GM18951 (cell line): ENCODE measurements around the gene SPATA16.
"Not testable (repeated sequence)": the region's sequence is repeated elsewhere in the genome, so short reads cannot be mapped to it uniquely, and the experiment has no call there.

Source experiments
- POLR2A ChIP-seq: IDR thresholded peaks from 4 replicates; pipeline ENCODE4 v1.6.1; 2011; ENCODE audit warnings: mild to moderate bottlenecking; ENCODE audit not compliant: insufficient read length, insufficient read depth; ENCODE audit errors: extremely low read depth
- in situ Hi-C: fragments of 300-500 bp; cut with MboI; formaldehyde crosslinking; loops from one replicate; pipeline ENCODE4 v1.12.0; 2022; ENCODE audit warnings: low sequenced_read_pairs, mixed read lengths, inconsistent platforms; ENCODE audit not compliant: unreplicated experiment

Gene SPATA16, protein sequence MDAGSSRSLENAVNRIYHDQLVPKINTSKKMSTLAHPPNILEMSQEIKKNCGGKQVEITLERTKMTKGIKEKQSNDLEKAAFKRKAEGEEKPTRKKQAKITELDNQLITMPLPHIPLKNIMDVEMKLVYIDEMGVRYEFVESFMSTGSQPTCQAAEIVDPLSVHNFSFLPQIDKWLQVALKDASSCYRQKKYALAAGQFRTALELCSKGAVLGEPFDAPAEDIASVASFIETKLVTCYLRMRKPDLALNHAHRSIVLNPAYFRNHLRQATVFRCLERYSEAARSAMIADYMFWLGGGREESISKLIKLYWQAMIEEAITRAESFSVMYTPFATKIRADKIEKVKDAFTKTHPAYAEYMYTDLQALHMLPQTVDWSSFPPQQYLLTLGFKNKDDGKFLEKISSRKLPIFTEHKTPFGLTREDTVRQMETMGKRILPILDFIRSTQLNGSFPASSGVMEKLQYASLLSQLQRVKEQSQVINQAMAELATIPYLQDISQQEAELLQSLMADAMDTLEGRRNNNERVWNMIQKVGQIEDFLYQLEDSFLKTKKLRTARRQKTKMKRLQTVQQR

DNA sequence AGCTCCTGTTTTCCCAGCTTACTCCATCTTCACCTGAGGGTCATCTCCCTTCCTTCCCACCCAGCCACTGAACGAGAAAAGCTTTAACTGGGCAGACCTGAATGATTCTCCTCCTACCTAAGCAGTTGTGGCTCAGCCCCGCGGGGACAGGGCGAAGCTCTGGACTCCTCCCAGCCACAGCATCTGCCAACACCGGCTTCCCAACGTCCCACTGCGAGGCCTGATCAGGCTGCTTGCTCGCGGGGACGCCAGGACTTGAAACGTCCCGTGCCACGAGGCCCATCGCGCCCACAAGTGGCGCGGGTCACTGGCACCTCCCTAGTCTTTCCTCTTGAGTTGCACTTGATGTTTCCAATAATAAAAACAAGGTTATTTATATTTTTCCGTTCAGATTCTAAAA is at the start of gene SPATA16:
Gene SPATA16 (minus strand): TSS at position 250 of the 400 bp plus-strand sequence. CDS start 23,504 bp downstream, outside the sequence.
- in situ Hi-C loops = no loop called here
- no peak for TF ChIP-seq POLR2A

DNA sequence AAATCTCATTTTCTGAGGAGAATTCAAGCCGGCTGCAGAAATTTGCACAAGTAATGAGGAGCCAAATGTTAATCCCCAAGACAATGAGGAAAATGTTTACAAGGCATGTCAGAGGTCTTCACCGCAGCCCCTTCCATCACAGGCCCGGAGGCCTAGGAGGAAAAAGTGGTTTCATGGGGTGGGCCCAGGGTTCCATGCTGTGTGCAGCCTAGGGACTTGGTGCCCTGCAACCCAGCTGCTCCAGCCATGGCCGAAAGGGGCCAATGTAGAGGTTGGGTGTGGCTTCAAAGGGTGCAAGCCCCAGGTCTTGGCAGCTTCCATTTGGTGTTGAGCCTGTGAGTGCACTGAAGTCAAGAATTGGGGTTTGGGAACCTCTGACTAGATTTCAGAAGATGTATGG is 42.0 kb upstream of the SPATA16 start:
- in situ Hi-C loops = not testable (repeated sequence)

DNA sequence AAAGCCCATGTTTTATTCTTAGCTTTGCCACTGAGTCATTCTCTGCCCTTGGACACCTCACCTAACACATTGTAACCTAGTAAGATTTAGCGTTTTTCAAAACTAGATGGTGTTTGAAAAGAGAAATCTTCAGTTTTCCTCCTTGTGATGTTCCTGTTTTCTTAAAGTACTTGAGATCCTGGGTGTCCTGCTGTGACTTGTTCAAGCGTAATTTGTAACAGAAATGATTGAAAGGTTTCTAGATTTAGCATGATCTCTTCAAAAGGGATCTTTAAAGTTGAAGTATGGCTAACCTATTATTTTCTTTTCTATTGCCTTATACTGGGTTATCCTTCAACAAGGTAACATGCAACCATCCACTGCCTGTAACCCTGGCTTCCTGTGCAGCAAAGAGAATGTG is 32.6 kb upstream of the SPATA16 start:
- in situ Hi-C loops = no loop called here
- TF ChIP-seq POLR2A = no peak

DNA sequence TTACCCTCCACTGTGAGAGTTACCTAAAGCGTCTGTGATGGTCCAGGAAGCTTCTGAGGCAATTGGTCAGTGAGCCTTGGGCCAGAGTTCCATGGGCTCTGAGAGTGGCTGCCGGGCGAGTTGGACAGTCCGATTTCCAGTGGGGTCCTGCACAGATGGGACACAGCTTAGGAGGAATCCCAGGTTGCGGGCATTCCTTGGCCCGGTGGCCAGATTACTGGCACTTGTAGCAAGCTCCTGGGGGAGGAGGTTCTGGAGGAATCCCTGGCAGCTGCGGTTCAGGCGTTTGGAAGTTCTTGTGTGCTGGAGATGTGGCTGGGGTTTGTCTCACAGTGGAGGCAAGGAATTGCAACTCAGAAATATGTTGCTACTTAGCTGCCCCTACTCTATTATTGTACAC is 18.1 kb upstream of the SPATA16 start:
- in situ Hi-C loops = not testable (repeated sequence)

DNA sequence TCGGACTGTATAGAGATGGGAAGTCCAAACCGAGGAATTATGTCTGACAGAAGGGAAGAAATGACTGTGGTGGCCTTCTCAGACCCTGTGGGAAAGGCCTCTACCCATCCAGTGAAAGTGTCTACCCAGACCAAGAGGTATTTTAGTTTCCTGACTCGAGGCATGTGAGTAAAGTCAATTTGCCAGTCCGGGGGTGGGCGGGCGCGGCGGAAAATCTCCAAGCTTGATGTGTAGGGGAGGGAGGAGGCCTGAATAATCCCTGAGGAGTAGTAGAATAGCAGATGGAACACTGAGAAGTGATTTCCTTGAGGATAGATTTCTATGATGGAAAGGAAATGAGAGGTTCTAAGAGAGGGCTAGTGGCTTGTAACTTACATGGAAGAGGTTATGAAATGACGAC is 15.5 kb upstream of the SPATA16 start:
- in situ Hi-C loops = not testable (repeated sequence)

DNA sequence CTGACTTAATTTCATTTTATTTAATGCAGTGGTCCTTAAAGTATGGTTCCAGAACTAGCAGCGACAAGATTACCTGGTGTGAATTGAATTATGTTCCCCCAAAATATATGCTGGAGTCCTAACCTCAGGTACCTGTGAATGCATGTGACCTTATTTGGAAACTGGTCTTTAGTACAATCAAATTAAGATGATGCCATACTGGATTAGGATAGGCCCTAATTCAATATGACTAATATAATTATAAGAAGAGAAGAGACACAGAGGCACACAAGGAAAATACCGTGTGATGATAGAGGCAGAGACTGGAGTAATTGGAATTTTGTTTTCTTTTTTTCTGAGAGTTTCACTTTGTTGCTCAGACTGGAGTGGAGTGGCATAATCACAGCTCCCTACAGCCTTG is 12.6 kb upstream of the SPATA16 start:
- TF ChIP-seq POLR2A = no peak
- in situ Hi-C loops = no loop called here

DNA sequence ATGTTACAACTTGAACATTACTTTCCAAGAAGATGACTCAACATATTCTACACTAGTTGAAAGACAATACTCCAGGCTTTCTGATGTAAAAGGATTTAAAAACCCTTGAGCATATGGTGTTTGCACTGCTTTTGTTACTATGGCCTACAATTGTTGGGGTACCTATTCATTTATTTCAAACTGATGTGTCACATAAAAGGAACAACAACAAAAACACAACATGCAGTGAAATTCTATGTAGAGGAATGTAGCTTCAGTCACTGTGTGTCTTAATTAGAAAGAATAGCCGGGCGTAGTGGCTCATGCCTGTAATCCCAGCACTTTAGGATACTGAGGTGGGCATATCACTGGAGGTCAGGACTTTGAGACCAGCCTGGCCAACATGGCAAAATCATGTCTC is 1.6 kb downstream of the SPATA16 start:
- TF ChIP-seq POLR2A = no peak

DNA sequence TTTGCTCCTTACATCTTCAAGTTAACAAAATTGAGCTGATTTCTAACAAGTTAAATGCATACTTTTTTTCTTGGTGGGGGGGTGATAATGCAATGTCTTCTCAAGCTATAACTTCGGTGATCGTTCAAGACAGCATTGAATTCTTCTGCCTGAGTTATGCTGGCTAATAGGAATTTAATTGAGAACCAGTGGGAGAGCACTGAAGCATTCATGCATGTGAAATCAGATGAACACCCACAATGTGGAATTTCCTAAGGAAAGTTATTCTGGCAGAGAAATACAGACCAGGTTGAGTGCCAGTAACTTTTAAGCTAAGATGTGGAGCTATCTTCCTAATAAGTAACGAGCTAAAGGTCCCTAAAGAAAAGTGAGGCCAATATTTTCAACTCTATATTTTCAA is 3.0 kb downstream of the SPATA16 start:
- no peak for TF ChIP-seq POLR2A

More for the DNA sequence above, 1.6 kb downstream of the SPATA16 start:
- in situ Hi-C loops = no loop called here

DNA sequence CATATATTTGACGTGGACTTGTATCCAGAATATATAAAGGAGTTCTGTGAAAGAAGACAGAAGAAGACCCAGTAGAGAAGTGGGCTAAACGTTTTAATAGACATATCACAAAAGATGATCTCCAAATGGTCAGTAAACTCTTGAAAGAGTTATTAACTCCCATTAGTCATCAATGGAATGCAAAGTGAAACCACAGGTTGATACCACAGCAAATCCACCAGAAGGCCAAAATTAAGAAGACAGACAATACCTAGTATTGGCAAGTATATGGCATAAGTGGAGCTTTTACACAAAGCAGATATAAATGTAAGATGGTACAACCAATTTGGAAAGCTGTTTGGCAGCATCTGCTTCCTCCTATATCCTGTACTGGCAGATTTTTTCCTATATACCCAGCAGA is 6.0 kb downstream of the SPATA16 start:
- in situ Hi-C loops = no loop called here

More for the DNA sequence above, 3.0 kb downstream of the SPATA16 start:
- in situ Hi-C loops = no loop called here

DNA sequence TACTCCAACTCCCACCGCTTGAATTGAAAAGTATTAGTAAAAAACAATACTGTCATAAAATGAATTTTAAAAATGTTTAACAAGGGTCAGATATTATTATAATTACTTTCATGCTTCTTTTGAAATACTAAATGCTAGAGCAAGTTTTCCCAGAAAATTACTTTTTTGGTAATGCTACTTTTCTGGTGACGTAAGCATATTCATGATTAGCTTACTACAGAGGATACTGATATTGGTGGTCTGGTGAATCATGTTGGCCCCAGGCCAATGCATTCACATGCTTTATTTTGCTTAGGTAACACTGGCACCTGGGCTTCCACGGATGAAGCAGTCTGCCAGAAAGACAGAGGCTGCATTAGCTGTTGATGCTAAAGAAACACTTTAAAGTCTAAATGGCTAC is 12.4 kb downstream of the SPATA16 start:
- no peak for TF ChIP-seq POLR2A
- in situ Hi-C loops = no loop called here

More for the DNA sequence above, 6.0 kb downstream of the SPATA16 start:
- TF ChIP-seq POLR2A = no peak

DNA sequence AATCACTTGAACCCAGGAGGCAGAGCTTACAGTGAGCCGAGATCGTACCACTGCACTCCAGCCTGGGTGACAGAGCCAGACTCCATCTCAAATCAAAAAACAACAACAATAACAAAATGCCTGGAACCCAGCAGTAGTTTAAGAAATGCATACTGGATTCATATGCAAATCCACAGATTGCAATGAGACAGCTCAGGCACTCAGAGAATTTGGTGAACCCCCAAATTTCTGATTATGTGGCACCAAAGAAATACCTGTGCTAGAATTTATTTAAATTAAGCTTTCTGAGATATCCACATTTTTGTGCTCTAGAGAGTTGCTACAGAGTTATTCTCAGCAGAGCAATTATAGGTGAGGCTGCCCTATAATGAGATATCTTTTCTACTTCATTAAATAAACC is 29.7 kb downstream of the SPATA16 start:
- no peak for TF ChIP-seq POLR2A
- in situ Hi-C loops = no loop called here

DNA sequence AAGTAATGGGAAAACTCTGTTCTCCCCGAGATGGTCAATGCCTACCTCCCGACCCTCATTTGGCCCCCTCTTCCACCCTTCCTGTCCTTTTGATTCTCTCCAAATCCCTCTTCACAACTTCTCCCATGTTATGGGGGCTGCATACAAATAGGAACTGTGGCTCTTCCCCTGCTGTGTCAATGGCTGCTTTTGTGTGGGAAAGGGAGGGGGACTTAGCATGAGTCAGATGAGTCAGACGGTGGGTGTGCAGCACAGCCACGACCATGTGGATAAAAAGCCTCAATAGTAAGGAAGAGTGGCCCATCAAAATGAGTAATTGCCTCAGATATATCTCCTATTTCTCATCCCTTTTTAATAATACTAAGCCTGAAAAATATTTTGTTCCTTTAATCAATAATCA is 31.9 kb downstream of the SPATA16 start:
- TF ChIP-seq POLR2A = no peak
- in situ Hi-C loops = no loop called here

DNA sequence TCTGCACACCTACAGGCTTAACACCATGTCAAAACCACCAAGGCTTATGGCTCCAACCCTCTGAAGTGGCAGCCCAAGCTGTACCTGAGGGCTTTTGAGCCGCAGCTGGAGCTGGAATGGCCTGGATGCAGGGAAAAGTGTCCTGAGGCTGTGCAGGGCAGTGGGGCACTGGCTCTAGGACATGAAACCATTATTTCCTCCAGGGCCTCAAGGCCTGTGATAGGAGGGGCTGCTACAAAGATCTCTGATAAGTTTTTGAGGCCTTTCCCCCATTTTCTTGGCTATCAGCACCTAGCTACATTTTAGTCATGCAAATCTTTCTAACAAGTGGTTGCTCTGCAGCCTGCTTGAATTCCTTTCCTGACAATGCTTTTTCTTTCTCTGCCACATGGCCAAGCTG is 37.6 kb downstream of the SPATA16 start:
- in situ Hi-C loops = no loop called here

DNA sequence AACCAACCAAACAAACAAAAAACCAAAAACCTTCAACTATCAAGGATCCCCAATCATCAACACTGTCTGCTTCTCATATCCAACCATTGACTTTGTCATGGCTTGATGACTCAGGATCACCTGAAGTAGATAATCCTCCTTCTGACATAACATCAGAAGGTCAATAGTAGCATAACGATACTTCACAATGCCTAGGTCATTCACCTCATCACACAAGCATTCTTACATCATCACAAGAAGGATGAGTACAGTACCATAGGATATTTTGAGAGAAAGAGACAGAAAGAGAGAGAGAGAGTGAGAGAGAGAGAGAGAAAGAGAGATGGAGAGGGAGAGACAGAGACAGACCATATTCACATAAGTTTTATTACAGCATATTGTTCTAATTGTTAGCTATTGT is 42.1 kb downstream of the SPATA16 start:
- in situ Hi-C loops = no loop called here

More for the DNA sequence above, 37.6 kb downstream of the SPATA16 start:
- TF ChIP-seq POLR2A = no peak

More for the DNA sequence above, 42.1 kb downstream of the SPATA16 start:
- no peak for TF ChIP-seq POLR2A
